CD4-positive, alpha-beta T cell treated with Interferon alpha-2 for 1 hour (primary cell): Measurements from ENCODE around the gene TTC22.
"Not testable (repeated sequence)": the region's sequence is repeated elsewhere in the genome, so short reads cannot be mapped to it uniquely, and the experiment has no call there.

Source experiments
- DNase-seq, 2 donors: peaks; one replicate each; pipeline ENCODE4 v3.0.0-alpha.2; 2020 to 2022

Gene TTC22

GRCh38 chr1:54781023-54781723 lies 19.9 kb downstream of the TTC22 start:
- no peak for DNase-seq

- no peak for DNase-seq
These were observed 23.7 kb downstream of the TTC22 start for GRCh38 chr1:54777431-54777830.

GRCh38 chr1:54777011-54777410 lies 24.1 kb downstream of the TTC22 start:
- DNase-seq = no peak

- DNase-seq = not testable (repeated sequence)
These were observed 25.0 kb downstream of the TTC22 start for GRCh38 chr1:54775828-54776721.

- peak in 1 of 2 donors; percentile 13 for DNase-seq
These were observed 26.2 kb downstream of the TTC22 start for GRCh38 chr1:54774820-54775498.

- DNase-seq = no peak
These were observed 28.2 kb downstream of the TTC22 start for GRCh38 chr1:54772951-54773350.

- DNase-seq = peak in 1 of 2 donors; percentile 8
These were observed 33.0 kb downstream of the TTC22 start for GRCh38 chr1:54768093-54768492.

- DNase-seq = peak in 1 of 2 donors; percentile 5
These were observed 33.6 kb downstream of the TTC22 start for GRCh38 chr1:54767526-54767925.

- no peak for DNase-seq
These were observed 34.4 kb downstream of the TTC22 start for GRCh38 chr1:54766726-54767125.

GRCh38 chr1:54764922-54765561 lies 36.1 kb downstream of the TTC22 start:
- DNase-seq = no peak

- DNase-seq = peak; percentile 98
These were observed 36.8 kb downstream of the TTC22 start, which contains the start of gene PARS2 for GRCh38 chr1:54764133-54764921. TSS of gene PARS2 (minus strand) at chr1:54764523. CDS start at chr1:54759161, 5,362 bp downstream.

- peak in 1 of 2 donors; percentile 1 for DNase-seq
These were observed 37.3 kb downstream of the TTC22 start for GRCh38 chr1:54763816-54764132.

GRCh38 chr1:54758678-54759348 lies 42.3 kb downstream of the TTC22 start:
- DNase-seq = no peak

- DNase-seq = no peak
These were observed 43.3 kb downstream of the TTC22 start for GRCh38 chr1:54757833-54758232.

- no peak for DNase-seq
These were observed 46.4 kb downstream of the TTC22 start for GRCh38 chr1:54754486-54755285.

GRCh38 chr1:54754045-54754444 lies 47.1 kb downstream of the TTC22 start:
- no peak for DNase-seq

- no peak for DNase-seq
These were observed 49.7 kb downstream of the TTC22 start for GRCh38 chr1:54751426-54751825.

- no peak for DNase-seq
These were observed 50.5 kb downstream of the TTC22 start for GRCh38 chr1:54750596-54750995.

GRCh38 chr1:54748094-54748835 lies 52.9 kb downstream of the TTC22 start:
- no peak for DNase-seq

- DNase-seq = no peak
These were observed 55.3 kb downstream of the TTC22 start for GRCh38 chr1:54745864-54746263.
